Measurements from ENCODE around the gene PLCXD1.
"Not testable (repeated sequence)": the region's sequence is repeated elsewhere in the genome, so short reads cannot be mapped to it uniquely, and the experiment has no call there.

The PLCXD1 gene

GRCh38 chrX:316351-317325, 35.5 kb downstream of the PLCXD1 start:
- no peak for DNase-seq

GRCh38 chrX:317424-318067, 36.4 kb downstream of the PLCXD1 start:
- DNase-seq, result no peak

- no peak for DNase-seq
Observed at GRCh38 chrX:318068-318738, 37.0 kb downstream of the PLCXD1 start.

- no peak for DNase-seq
Observed at GRCh38 chrX:318739-319578, 37.8 kb downstream of the PLCXD1 start, which contains the start of gene GTPBP6. TSS of gene GTPBP6 (minus strand) at chrX:318796. CDS start at chrX:318787, 9 bp downstream.

- DNase-seq, result no peak
Observed at GRCh38 chrX:319579-320125, 38.5 kb downstream of the PLCXD1 start.

GRCh38 chrX:320126-320783, 39.1 kb downstream of the PLCXD1 start:
- no peak for DNase-seq

- no peak for DNase-seq
Observed at GRCh38 chrX:323721-324628, 42.8 kb downstream of the PLCXD1 start.

GRCh38 chrX:324664-325063, 43.5 kb downstream of the PLCXD1 start:
- DNase-seq, result not testable (repeated sequence)

GRCh38 chrX:327660-328126, 46.5 kb downstream of the PLCXD1 start:
- no peak for DNase-seq

- no peak for DNase-seq
Observed at GRCh38 chrX:329291-329910, 48.2 kb downstream of the PLCXD1 start.

- DNase-seq, result not testable (repeated sequence)
Observed at GRCh38 chrX:330141-330725, 49.1 kb downstream of the PLCXD1 start.

GRCh38 chrX:330726-331150, 49.6 kb downstream of the PLCXD1 start:
- no peak for DNase-seq

GRCh38 chrX:331151-331824, 50.1 kb downstream of the PLCXD1 start:
- peak in 1 of 51 donors; percentile 12 for DNase-seq

GRCh38 chrX:331825-332495, 50.8 kb downstream of the PLCXD1 start:
- DNase-seq, result no peak

- no peak for DNase-seq
Observed at GRCh38 chrX:332496-332860, 51.3 kb downstream of the PLCXD1 start.

- DNase-seq, result peak in 1 of 51 donors; percentile 2
Observed at GRCh38 chrX:332916-333610, 51.9 kb downstream of the PLCXD1 start.
